Measurements from ENCODE around the gene MAMDC2.

DNA sequence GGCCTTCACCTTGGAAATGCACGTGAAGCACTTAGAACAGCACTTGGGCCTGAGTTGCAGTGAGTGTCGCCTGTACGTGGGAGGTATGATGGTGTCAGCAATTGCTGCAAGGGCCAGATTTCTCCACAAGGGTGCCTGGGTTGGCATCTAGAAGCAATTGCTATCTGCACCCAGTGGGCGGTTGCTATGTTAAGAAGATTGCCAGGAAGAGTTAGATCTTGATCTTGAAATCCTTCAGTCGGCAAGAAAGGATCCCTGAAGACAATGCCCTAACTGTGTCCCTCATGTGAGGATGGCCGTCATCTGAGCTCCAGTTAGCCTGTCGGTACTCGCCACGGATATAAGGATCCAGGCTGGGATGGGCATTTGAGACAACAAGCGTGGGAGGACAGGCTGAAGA, 62.9 kb downstream of the MAMDC2 start:
- TF ChIP-seq POLR2AphosphoS5 (IDR thresholded peaks at IDR 0.05; ENCODE audit: low read depth, low read length) (no peak), POLR2A (IDR thresholded peaks at IDR 0.05; ENCODE audit: low read depth, low read length) (no peak), TAF1 (IDR thresholded peaks at IDR 0.05; ENCODE audit: borderline replicate concordance, low read depth, low read length) (no peak)

Data from GM12892 (cell line).